GM21619 (cell line): ENCODE results near the gene BTG2.
"Not testable (repeated sequence)": the region's sequence is repeated elsewhere in the genome, so short reads cannot be mapped to it uniquely, and the experiment has no call there.

ENCODE experiments used
- ATAC-seq: cut with Tn5 transposase; IDR thresholded peaks from one replicate; pipeline ENCODE4 v1.9.1; 2021; ENCODE audit not compliant: unreplicated experiment

BTG2 gene

DNA sequence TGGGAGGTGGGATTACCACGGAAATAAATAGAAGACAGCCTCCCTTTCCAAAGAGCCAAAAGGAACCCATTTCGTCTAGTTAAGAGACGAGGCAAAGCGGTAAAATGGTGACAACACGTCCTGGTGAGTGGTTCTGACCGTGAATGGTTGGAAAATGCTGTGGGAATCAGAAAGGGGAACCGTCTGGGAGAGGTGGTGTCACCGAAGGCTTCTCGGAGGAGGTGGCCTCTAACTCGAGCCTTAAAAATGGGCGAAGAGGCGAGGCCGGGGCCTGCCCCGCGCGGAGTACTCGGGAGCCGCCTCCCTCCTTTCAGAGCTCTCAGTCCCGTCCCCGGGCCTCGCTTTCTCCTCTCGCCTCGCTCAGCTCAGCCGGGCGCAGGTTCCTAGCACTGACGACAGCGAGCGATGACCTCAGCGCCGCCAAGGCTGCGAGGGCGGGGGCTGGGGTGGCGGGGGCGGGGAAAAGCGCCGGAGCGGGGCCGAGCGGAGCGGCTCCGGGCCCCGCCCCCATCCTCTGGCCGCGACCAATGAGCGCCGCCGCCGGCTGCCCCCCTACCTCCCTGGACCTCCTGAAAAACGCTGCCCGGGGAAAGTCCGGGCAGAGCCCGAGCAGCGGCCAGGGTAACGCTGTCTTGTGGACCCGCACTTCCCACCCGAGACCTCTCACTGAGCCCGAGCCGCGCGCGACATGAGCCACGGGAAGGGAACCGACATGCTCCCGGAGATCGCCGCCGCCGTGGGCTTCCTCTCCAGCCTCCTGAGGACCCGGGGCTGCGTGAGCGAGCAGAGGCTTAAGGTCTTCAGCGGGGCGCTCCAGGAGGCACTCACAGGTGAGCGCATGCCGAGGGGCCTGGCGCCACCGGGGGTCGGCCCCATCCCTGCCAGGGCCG, at the start of gene BTG2:
Gene BTG2 (plus strand): TSS at position 601 of the 890 bp plus-strand sequence. CDS start 88 bp downstream, at position 689.
- ATAC-seq, result peak; percentile 62

DNA sequence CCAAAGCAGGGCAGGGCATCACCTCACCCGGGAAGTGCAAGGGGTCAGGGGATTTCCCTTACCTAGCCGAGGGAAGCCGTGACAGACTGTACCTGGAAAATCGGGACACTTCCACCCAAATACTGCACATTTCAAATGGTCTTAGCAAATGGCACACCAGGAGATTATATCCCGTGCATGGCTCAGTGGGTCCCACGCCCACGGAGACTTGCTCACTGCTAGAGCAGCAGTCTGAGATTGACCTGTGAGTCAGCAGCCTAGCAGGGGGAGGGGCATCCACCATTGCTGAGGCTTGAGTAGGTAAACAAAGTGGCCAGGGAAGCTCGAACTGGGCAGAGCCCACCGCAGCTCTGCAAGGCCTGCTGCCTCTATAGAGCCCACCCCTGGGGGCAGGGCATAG, 48.7 kb upstream of the BTG2 start:
- not testable (repeated sequence) for ATAC-seq

GRCh38 chr1:203263496-203263895, 41.8 kb upstream of the BTG2 start:
- no peak for ATAC-seq

DNA sequence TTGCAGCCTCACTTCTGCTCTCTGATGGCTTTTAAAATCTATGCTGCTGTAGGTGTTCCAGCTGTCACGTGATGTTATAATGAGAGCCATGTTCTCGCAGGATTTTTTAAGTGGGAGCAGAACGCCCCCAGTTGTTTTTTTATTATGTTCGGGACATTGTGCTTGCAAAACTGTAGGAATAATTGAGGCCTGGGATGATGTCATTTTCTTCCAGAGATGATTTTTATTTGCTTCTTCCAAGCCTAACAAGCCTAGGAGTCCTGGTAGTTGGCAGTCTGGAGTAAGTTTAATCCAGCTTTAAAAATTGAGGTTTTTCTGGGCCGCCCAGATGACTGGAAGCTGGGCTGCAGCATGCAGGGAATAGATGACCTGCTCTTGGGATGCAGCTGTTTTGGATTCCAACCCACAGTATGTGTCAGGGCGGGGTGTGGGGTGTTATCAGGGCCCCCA, 41.2 kb upstream of the BTG2 start:
- no peak for ATAC-seq

DNA sequence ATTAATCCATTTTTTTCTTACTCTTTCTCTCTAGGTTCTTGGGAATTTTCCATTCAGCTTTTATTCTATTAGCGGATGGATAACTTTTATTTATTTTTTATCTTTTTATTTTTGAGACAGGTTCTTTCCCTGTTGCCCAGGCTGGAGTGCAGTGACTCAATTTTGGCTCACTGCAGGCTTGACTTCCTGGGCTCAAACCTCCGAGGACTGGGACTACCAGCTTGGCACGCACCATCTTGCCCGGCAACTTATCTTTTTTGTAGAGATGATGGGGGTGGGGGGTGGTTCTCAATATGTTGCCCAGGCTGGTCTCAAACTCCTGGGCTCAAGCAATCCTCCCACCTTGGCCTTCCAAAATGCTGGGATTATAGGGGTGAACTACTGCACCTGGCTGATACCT, 39.8 kb upstream of the BTG2 start:
- ATAC-seq, result no peak

DNA sequence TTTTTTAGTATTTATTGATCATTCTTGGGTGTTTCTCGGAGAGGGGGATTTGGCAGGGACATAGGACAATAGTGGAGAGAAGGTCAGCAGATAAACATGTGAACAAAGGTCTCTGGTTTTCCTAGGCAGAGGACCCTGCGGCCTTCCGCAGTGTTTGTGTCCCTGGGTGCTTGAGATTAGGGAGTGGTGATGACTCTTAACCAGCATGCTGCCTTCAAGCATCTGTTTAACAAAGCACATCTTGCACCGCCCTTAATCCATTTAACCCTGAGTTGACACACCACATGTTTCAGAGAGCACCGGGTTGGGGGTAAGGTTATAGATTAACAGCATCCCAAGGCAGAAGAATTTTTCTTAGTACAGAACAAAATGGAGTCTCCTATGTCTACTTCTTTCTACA, 39.2 kb upstream of the BTG2 start:
- ATAC-seq, result not testable (repeated sequence)

GRCh38 chr1:203267347-203267846, 37.9 kb upstream of the BTG2 start:
- ATAC-seq, result no peak

- no peak for ATAC-seq
Measured at GRCh38 chr1:203267912-203268311, 37.4 kb upstream of the BTG2 start.

DNA sequence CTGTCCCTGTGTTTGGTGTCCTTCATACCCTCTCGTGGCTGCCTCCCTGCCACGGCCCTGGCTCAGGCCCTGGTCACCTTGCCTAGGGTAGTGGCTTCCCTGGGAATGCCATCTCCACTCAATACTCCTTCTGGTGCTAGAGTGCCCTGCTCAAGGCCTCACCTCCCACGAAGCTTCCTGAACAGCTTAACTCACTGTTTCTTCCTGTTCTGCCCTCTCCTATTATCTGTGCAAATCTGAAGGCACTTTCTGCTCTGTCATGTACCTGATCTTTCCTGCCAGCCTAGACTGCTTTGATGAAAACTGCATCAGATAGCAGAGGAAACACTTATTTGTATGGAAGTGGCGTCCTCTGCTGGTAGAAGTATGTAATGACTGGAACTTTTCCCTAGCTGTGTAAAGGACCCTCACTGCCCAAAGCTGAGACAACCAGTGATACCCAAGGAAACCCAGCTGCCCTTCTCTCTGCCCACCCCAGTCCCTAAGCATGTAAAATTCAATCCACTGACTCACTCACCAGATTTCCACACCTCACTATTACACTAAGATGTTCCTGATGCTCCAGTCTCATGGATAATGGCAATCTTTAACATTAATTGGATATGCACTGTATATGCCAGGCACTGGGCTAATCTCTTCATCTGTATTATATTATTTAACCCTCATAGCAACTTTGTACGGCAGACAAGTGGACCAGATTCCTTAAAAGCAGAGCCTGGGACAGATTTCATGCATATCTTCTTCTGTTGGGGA, 36.2 kb upstream of the BTG2 start:
- ATAC-seq, result no peak

DNA sequence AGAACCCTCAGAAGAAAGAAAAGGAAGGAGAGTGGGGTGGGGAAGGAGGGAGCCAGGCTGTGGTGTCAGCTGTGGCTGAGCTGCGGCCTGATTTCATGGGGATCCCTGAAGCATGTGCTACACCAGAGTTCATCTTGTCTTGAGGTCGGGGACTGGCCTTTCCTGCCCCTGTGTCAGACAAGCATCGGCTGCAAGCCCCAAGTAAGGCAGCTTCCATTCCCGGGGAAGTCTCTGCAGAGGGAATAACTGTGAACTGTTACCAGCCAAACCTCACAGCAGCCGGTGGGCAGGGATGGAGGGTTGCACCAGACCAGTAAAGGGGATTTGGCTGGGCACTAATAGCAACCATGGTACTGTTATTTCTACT, 35.7 kb upstream of the BTG2 start:
- no peak for ATAC-seq

DNA sequence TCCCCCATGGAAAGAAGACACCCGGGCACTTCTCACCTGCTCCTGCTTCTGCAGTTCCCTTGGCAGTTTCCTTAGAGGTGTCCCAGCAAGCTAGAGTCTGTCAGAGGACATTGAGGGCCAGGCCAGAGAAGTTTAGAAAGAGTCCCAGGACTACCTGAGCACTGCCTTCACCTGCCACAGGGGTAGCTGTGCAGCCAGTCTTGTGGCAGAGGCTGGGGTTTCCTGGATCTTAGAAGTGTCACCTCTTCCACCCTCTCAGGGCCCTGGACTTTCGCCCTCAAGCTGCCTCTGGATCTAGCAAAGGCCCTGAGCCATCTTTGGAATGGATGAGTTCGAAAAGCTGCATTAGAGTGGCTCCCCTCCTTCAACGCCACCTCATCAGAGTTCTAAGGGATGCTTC, 34.9 kb upstream of the BTG2 start:
- ATAC-seq, result no peak

DNA sequence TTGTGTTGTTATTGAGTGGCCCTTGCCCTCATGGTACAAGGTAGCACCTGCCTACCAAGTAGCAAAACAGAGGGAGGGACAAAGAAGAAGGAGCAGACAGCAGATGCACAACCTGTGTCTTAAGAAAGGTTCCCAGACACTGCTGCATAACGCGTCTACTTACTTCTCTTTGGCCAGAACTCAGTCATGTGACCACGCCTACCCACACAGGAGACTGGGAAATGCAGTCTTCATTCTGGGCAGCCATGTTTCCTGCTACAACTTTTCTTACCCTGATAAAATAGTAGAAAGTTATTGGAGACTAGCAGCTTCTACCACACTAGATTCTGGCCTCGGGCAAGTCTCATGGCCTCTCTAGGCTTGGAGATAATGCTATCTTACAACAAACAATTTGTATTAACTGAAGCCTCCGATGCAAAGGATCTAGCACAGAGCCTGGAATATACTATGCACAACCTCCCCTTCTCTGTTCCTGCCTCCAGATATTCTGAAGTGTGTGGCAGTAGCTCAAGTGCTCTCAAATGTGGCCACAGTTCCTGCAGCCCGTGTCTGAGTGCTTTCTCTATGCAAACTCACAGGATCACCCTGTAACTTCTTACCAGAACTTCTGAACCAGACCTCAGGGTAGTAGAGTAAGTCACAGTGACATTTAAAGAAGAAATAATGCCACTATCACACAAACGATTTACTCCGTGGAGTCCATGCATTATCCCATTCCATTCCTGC, 34.1 kb upstream of the BTG2 start:
- ATAC-seq, result peak; percentile 34

DNA sequence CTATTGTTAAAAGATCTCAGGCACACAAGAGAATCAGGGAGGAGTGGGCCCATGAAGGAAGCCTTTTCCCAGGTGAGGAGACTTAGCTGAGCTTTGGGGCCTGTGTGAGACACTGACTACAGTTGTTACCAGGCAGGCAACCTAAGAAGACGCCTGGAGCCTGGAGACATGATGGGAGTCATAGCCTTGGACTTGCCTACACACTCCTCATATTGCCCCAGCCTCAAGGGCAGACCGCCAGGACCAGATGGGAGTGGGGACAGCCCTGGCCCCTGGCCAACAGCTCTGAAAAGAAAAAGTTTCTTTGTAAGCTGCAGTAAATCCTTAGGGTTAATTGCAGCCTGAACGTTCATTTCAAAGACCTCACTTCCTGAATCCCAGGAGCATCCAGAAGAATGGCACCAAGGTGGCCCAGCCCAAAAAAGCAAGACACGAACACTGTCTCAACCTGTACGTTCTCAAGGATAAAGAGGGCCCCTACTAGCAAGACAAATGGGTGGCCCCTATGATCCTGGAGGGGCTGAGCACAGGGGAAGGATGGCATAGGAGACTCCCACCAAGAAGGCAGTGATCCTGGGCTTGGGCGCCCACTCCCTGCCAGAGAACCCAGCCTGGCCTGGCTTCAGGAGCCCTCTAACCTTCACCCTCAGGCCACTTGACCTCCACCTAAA, 33.2 kb upstream of the BTG2 start:
- no peak for ATAC-seq

GRCh38 chr1:203272633-203273205, 32.6 kb upstream of the BTG2 start:
- ATAC-seq, result no peak

- ATAC-seq, result peak; percentile 49
Measured at GRCh38 chr1:203273206-203273868, 32.0 kb upstream of the BTG2 start.

GRCh38 chr1:203273869-203274602, 31.3 kb upstream of the BTG2 start:
- ATAC-seq, result peak; percentile 23

- no peak for ATAC-seq
Measured at GRCh38 chr1:203274603-203275381, 30.5 kb upstream of the BTG2 start.

- ATAC-seq, result no peak
Measured at GRCh38 chr1:203275656-203276272, 29.6 kb upstream of the BTG2 start.
